DOHH2 (cell line): ENCODE data around the gene UBL4A.
A peak's percentile ranks its signal among the peaks of the same experiment; 100 is the strongest.

Experiments used
- H3F3A ChIP-seq: fragments of 200-600 bp; sonication (generic), shearing (Covaris generic); 2 replicates; pipeline ENCODE4 v1.6.0; 2016; ENCODE audit warnings: antibody characterized with exemption, mild to moderate bottlenecking; ENCODE audit not compliant: control insufficient read depth, insufficient read depth
- H3K27ac ChIP-seq: fragments of 200-600 bp; sonication (generic); 2 replicates; pipeline ENCODE4 v1.5.1; 2014; ENCODE audit warnings: low read depth, mild to moderate bottlenecking, low read length, moderate library complexity
- H3K27me3 ChIP-seq: fragments of 200-600 bp; sonication (generic); 2 replicates; pipeline ENCODE4 v1.6.1; 2014; ENCODE audit warnings: mild to moderate bottlenecking, low read length, mixed read lengths; ENCODE audit not compliant: control insufficient read depth
- H3K36me3 ChIP-seq: fragments of 200-600 bp; sonication (generic); 2 replicates; pipeline ENCODE4 v1.6.1; 2014; ENCODE audit warnings: mild to moderate bottlenecking, low read length, moderate library complexity, mixed read lengths; ENCODE audit not compliant: control insufficient read depth
- H3K4me1 ChIP-seq: fragments of 200-600 bp; sonication (generic); 2 replicates; pipeline ENCODE4 v1.6.1; 2014; ENCODE audit warnings: mild to moderate bottlenecking, low read length, mixed read lengths; ENCODE audit not compliant: control insufficient read depth
- H3K4me2 ChIP-seq: fragments of 200-600 bp; sonication (generic); 2 replicates; pipeline ENCODE4 v1.6.0; 2014; ENCODE audit warnings: mild to moderate bottlenecking, low read length, moderate library complexity
- H3K4me3 ChIP-seq: fragments of 200-600 bp; sonication (generic); 2 replicates; pipeline ENCODE4 v1.5.1; 2014; ENCODE audit warnings: mild to moderate bottlenecking, low read length, mixed read lengths
- H3K79me2 ChIP-seq: fragments of 200-600 bp; sonication (generic); 2 replicates; pipeline ENCODE4 v1.6.1; 2014; ENCODE audit warnings: mild to moderate bottlenecking, low read length, mixed read lengths; ENCODE audit not compliant: control insufficient read depth
- H3K9me2 ChIP-seq: fragments of 200-600 bp; sonication (generic); replicated peaks from 2 replicates; pipeline ENCODE4 v1.6.1; 2014; ENCODE audit warnings: mild to moderate bottlenecking, low read length, mixed read lengths; ENCODE audit not compliant: control insufficient read depth
- H3K9me3 ChIP-seq: fragments of 200-600 bp; sonication (generic); 2 replicates; pipeline ENCODE4 v1.6.1; 2014; ENCODE audit warnings: antibody characterized with exemption, low read length, mixed read lengths; ENCODE audit not compliant: control insufficient read depth, insufficient read depth
- H4K20me1 ChIP-seq: fragments of 200-600 bp; sonication (generic); 2 replicates; pipeline ENCODE4 v1.6.0; 2014; ENCODE audit warnings: low read depth, mild to moderate bottlenecking, antibody characterized with exemption, low read length, moderate library complexity; ENCODE audit not compliant: control insufficient read depth, insufficient read depth
- CTCF ChIP-seq: fragments of 200-600 bp; sonication (generic); IDR thresholded peaks from one replicate; pipeline ENCODE4 v1.5.1; 2014; ENCODE audit warnings: antibody characterized with exemption, mild to moderate bottlenecking, low read depth, low read length; ENCODE audit not compliant: poor library complexity, severe bottlenecking
- EZH2phosphoT487 ChIP-seq: fragments of 200-600 bp; sonication (generic); IDR thresholded peaks from 2 replicates; pipeline ENCODE4 v1.6.1; 2017; ENCODE audit warnings: borderline replicate concordance, mild to moderate bottlenecking, antibody characterized with exemption, low read length, moderate library complexity, mixed read lengths

Gene UBL4A

GRCh38 chrX:154526901-154527675 is 40.7 kb upstream of the UBL4A start:
- TF ChIP-seq EZH2phosphoT487 = no peak
- peak; percentile 42 for TF ChIP-seq CTCF
- Histone ChIP-seq H3K27ac (peak overlapping the region; percentile 37; the same call in 1 of the 2 replicates), H3K27me3 (no peaks in the 10 kb centered on the region), H3K4me3 (peak overlapping the region; percentile 68), H3K4me1 (peaks cover 14% of the 10 kb centered on the region), H3K9me3 (no peaks in the 10 kb centered on the region), H3K36me3 (no peaks in the 10 kb centered on the region), H3K9me2 (no peaks in the 10 kb centered on the region), H3K79me2 (no peaks in the 10 kb centered on the region), H3F3A (no peaks in the 10 kb centered on the region), H3K4me2 (peak overlapping the region; percentile 75), H4K20me1 (no peaks in the 10 kb centered on the region)

GRCh38 chrX:154525606-154526490 is 39.4 kb upstream of the UBL4A start:
- H3K4me1 ChIP-seq = peaks cover 14% of the 10 kb centered on the region

GRCh38 chrX:154519389-154519788 is 33.0 kb upstream of the UBL4A start:
- Histone ChIP-seq H3K27me3 (no peaks in the 10 kb centered on the region), H3K9me3 (no peaks in the 10 kb centered on the region), H3K79me2 (peaks cover 12% of the 10 kb centered on the region), H3K4me1 (peaks cover 14% of the 10 kb centered on the region), H3K36me3 (no peaks in the 10 kb centered on the region), H4K20me1 (no peaks in the 10 kb centered on the region), H3F3A (no peaks in the 10 kb centered on the region), H3K4me3 (no peak overlapping the region), H3K9me2 (no peaks in the 10 kb centered on the region), H3K4me2 (no peak overlapping the region), H3K27ac (no peak overlapping the region)
- TF ChIP-seq CTCF (no peak), EZH2phosphoT487 (no peak)

More at GRCh38 chrX:154525606-154526490, 39.4 kb upstream of the UBL4A start:
- Histone ChIP-seq H3K27ac (no peak overlapping the region), H4K20me1 (no peaks in the 10 kb centered on the region), H3K4me2 (no peak overlapping the region), H3K9me2 (no peaks in the 10 kb centered on the region), H3K4me3 (no peak overlapping the region), H3K9me3 (no peaks in the 10 kb centered on the region), H3F3A (no peaks in the 10 kb centered on the region), H3K36me3 (no peaks in the 10 kb centered on the region), H3K27me3 (no peaks in the 10 kb centered on the region), H3K79me2 (no peaks in the 10 kb centered on the region)
- TF ChIP-seq CTCF (no peak), EZH2phosphoT487 (no peak)
